WERI-Rb-1 (cell line): ENCODE results near the gene NTN1.

ENCODE experiments used
- DNase-seq: peaks from one replicate; pipeline ENCODE4 v3.0.0-alpha.2; 2020
- H3K27ac ChIP-seq: fragments of 250-450 bp; sonication (Bioruptor Pico); 2 replicates; pipeline ENCODE4 v1.5.1; 2020; ENCODE audit warnings: mild to moderate bottlenecking, moderate library complexity
- H3K27me3 ChIP-seq: fragments of 250-450 bp; sonication (Bioruptor Pico); 2 replicates; pipeline ENCODE4 v1.5.1; 2021; ENCODE audit warnings: mild to moderate bottlenecking, low read depth, moderate library complexity; ENCODE audit not compliant: insufficient read depth, severe bottlenecking
- H3K36me3 ChIP-seq: fragments of 250-450 bp; sonication (Bioruptor Pico); 2 replicates; pipeline ENCODE4 v1.5.1; 2020; ENCODE audit warnings: mild to moderate bottlenecking, moderate library complexity
- H3K4me3 ChIP-seq: 2 replicates; pipeline ENCODE4 v1.5.1; 2011; ENCODE audit warnings: low read depth, mild to moderate bottlenecking, control low read depth, low read length
- H3K9me3 ChIP-seq: fragments of 250-450 bp; sonication (Bioruptor Pico); 2 replicates; pipeline ENCODE4 v1.5.1; 2021; ENCODE audit warnings: mild to moderate bottlenecking, moderate library complexity; ENCODE audit not compliant: severe bottlenecking
- CTCF ChIP-seq: IDR thresholded peaks from 2 replicates; pipeline ENCODE4 v1.5.1; 2011; ENCODE audit warnings: low read depth, mild to moderate bottlenecking, control low read depth, inconsistent platforms, low read length

NTN1 gene

GRCh38 chr17:9270921-9271320 is 249.6 kb downstream of the NTN1 start:
- Histone ChIP-seq H3K9me3 (no peaks in the 10 kb centered on the region), H3K27ac (no peak overlapping the region), H3K27me3 (no peaks in the 10 kb centered on the region), H3K36me3 (no peaks in the 10 kb centered on the region), H3K4me3 (no peak overlapping the region)
- TF ChIP-seq CTCF, result no peak
- DNase-seq, result no peak

DNA sequence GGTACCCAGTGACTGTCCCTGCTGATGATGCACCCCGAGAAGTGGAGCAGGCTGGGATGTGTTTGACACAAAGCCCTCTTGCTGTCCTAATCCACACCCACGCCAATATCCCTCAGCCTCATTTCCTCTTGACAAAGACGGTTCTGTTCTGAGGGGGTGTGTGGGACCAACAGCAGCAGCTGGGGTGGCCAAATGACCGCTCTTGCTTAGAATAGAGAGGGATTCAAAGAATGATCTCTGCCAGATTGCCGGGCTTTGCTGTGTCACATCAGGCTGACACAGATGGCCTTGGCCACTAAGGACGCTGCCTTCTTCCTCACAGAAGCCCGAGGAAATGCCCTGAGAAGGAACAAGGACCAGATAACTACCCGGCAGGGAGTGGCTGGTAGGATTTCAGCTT is 250.7 kb downstream of the NTN1 start:
- H3K4me3 ChIP-seq, result no peak overlapping the region
- H3K36me3 ChIP-seq, result no peaks in the 10 kb centered on the region
- H3K27me3 ChIP-seq, result no peaks in the 10 kb centered on the region
- DNase-seq, result peak; percentile 50
- TF ChIP-seq CTCF, result no peak
- H3K27ac ChIP-seq, result peak overlapping the region; percentile 18; the same call in 1 of the 2 replicates
- no peaks in the 10 kb centered on the region for H3K9me3 ChIP-seq

- TF ChIP-seq CTCF, result peak; percentile 16; the same call in 1 of the 2 replicates
- no peak for DNase-seq
Measured at GRCh38 chr17:9272501-9273200, 251.3 kb downstream of the NTN1 start.

DNA sequence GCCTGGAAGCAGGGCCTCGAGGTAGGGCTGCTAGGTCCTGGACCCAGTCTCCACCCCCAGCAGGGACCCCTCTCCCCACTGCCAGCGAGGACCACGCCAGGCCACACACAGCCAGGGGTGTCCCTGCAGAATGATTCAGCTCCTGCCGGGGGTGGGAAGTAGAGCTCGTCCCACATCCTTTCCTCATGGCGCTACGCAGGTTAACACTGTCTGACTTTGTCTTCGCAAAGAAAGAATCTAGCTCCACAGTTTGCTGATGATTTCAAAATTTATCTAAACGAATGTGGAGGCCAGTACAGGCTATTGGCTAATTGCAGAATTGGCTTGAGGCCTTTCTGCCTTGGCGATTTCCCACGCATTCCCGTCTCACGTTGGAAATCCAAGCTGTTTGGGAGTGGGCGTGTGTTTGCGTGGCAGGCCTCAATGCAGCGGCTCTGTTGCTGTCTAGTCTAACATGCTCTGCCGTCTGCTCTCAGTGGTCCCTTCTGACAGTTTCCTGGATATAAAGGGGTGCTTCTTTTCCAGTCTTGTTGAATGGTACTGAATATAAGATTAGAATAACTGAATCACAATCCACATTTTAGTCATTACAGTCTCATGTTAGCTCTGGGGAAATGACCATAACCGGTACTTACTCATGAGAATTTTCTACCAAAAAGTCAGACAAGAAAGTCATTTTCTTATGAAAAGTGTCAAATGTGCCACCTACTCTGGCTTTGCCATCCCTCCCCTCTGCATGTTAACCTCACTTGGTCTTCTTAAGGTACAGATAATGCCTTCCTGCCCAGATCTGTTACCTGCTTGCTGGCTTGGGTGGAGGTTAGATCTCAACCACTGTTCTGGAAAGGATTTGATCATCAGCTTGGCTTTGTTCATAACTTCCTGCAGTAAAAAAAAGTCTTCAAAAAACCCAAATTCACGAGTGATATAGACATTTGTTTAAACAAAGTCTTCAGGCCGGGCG is 252.4 kb downstream of the NTN1 start:
- no peaks in the 10 kb centered on the region for H3K27me3 ChIP-seq
- H3K36me3 ChIP-seq, result no peaks in the 10 kb centered on the region
- no peak overlapping the region for H3K4me3 ChIP-seq
- no peak for DNase-seq
- H3K27ac ChIP-seq, result no peak overlapping the region
- H3K9me3 ChIP-seq, result no peaks in the 10 kb centered on the region
- TF ChIP-seq CTCF, result no peak

More at GRCh38 chr17:9272501-9273200, 251.3 kb downstream of the NTN1 start:
- Histone ChIP-seq H3K9me3 (no peaks in the 10 kb centered on the region), H3K4me3 (no peak overlapping the region), H3K27ac (no peak overlapping the region; the same call in 1 of the 2 replicates), H3K36me3 (no peaks in the 10 kb centered on the region), H3K27me3 (no peaks in the 10 kb centered on the region)

DNA sequence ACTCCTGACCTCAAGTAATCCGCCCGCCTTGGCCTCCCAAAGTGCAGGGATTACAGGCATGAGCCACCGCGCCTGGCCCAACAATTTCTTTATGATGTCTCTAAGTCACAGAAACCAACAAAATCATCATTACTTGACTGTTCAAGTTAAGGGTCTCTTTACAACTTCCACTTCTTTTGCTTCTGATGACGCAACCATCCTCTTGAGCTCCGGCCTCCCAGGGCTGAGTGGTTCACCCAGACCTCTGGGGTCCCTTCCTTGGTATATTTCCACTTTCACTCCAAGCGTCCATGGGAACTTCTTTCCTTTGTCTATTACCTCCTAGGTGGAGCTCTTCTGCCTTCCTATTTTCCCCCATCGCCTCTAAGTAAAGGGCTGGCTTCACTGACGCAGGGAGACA is 253.7 kb downstream of the NTN1 start:
- Histone ChIP-seq H3K36me3 (no peaks in the 10 kb centered on the region), H3K9me3 (no peaks in the 10 kb centered on the region), H3K27me3 (no peaks in the 10 kb centered on the region), H3K27ac (no peak overlapping the region), H3K4me3 (no peak overlapping the region)
- no peak for DNase-seq
- TF ChIP-seq CTCF, result no peak
